Neuronal stem cell (in vitro differentiated cells): Measurements from ENCODE around the gene RAD9A.

Source experiments
- DNase-seq: peaks from one replicate; pipeline ENCODE4 v3.0.0-alpha.2; 2013; ENCODE audit warnings: low spot score
- H2AFZ ChIP-seq: one replicate; pipeline ENCODE4 v1.6.1; 2013; ENCODE audit warnings: mild to moderate bottlenecking, low read length, inconsistent platforms
- H2AK5ac ChIP-seq: 2 replicates; pipeline ENCODE4 v1.6.1; 2013; ENCODE audit warnings: low read depth, mild to moderate bottlenecking, inconsistent platforms, low read length, moderate library complexity, mixed read lengths
- H2BK120ac ChIP-seq: 2 replicates; pipeline ENCODE4 v1.6.1; 2013; ENCODE audit warnings: low read depth, mild to moderate bottlenecking, inconsistent platforms, low read length, moderate library complexity, mixed read lengths
- H2BK12ac ChIP-seq: one replicate; pipeline ENCODE4 v1.6.1; 2013; ENCODE audit warnings: low read length, inconsistent platforms
- H2BK15ac ChIP-seq: 2 replicates; pipeline ENCODE4 v1.6.1; 2013; ENCODE audit warnings: mild to moderate bottlenecking, low read length, inconsistent platforms, mixed read lengths
- H2BK5ac ChIP-seq: one replicate; pipeline ENCODE4 v1.6.1; 2013; ENCODE audit warnings: inconsistent platforms, mild to moderate bottlenecking, low read length, moderate library complexity
- H3K14ac ChIP-seq: one replicate; pipeline ENCODE4 v1.6.1; 2013; ENCODE audit warnings: low read length, inconsistent platforms
- H3K18ac ChIP-seq: 2 replicates; pipeline ENCODE4 v1.6.1; 2013; ENCODE audit warnings: low read length, inconsistent platforms
- H3K23ac ChIP-seq: 2 replicates; pipeline ENCODE4 v1.6.1; 2013; ENCODE audit warnings: low read depth, mild to moderate bottlenecking, mixed read lengths, low read length, inconsistent platforms; ENCODE audit not compliant: poor library complexity
- H3K27ac ChIP-seq: replicated peaks from 3 replicates; pipeline ENCODE4 v1.5.1; 2013; ENCODE audit warnings: low read length, inconsistent platforms
- H3K27me3 ChIP-seq, 3 experiments: 2 replicates each; pipeline ENCODE4 v1.6.1; 2013; ENCODE audit warnings: low read length in 3 of 3, mild to moderate bottlenecking in 2 of 3, inconsistent platforms in 1 of 3, low read depth in 1 of 3, mixed read lengths in 1 of 3, moderate library complexity in 1 of 3; ENCODE audit not compliant: control insufficient read depth in 3 of 3, insufficient read depth in 3 of 3
- H3K36me3 ChIP-seq, 2 donors: replicated peaks in 1 of 2; 2 replicates each; pipeline ENCODE4 v1.6.1; 2013; ENCODE audit warnings: low read length in 2 of 2; ENCODE audit not compliant: control insufficient read depth in 2 of 2, insufficient read depth in 2 of 2
- H3K4ac ChIP-seq: 2 replicates; pipeline ENCODE4 v1.6.1; 2013; ENCODE audit warnings: inconsistent platforms, mild to moderate bottlenecking, low read length, moderate library complexity
- H3K4me1 ChIP-seq, 2 donors: 1 replicate in 1 of 2; 2 replicates in 1 of 2; pipeline ENCODE4 v1.6.1; 2013; ENCODE audit warnings: low read length in 2 of 2, low read depth in 1 of 2; ENCODE audit not compliant: control insufficient read depth in 2 of 2, insufficient read depth in 1 of 2
- H3K4me2 ChIP-seq: one replicate; pipeline ENCODE4 v1.6.1; 2013; ENCODE audit warnings: mild to moderate bottlenecking, low read length, inconsistent platforms; ENCODE audit not compliant: insufficient read depth, poor library complexity, severe bottlenecking
- H3K4me3 ChIP-seq, 2 donors: 2 replicates each; pipeline ENCODE4 v1.5.1; 2013; ENCODE audit warnings: low read length in 2 of 2, mild to moderate bottlenecking in 2 of 2, inconsistent platforms in 1 of 2, moderate library complexity in 1 of 2
- H3K79me1 ChIP-seq: one replicate; pipeline ENCODE4 v1.6.1; 2013; ENCODE audit warnings: low read depth, mild to moderate bottlenecking, inconsistent platforms, low read length, moderate library complexity
- H3K9ac ChIP-seq: one replicate; pipeline ENCODE4 v1.6.1; 2013; ENCODE audit warnings: mild to moderate bottlenecking, low read depth, low read length, inconsistent platforms; ENCODE audit not compliant: poor library complexity
- H3K9me3 ChIP-seq, 2 donors: replicated peaks in 1 of 2; 2 replicates each; pipeline versions ENCODE3 to v1.6.1; 2013; ENCODE audit warnings: low read length in 2 of 2, mild to moderate bottlenecking in 2 of 2, inconsistent platforms in 1 of 2, low read depth in 1 of 2, mixed read lengths in 1 of 2, moderate library complexity in 1 of 2; ENCODE audit not compliant: control insufficient read depth in 2 of 2, insufficient read depth in 1 of 2
- H4K8ac ChIP-seq: one replicate; pipeline ENCODE4 v1.6.1; 2013; ENCODE audit warnings: low read depth, mild to moderate bottlenecking, inconsistent platforms, low read length, moderate library complexity
- H4K91ac ChIP-seq: one replicate; pipeline ENCODE4 v1.6.1; 2013; ENCODE audit warnings: low read length, low read depth, mild to moderate bottlenecking, inconsistent platforms; ENCODE audit not compliant: poor library complexity
- WGBS, 2 donors: extraction: QIAGEN DNeasy Blood & Tissue Kit; methylation state at CpG; one replicate each; pipeline ENCODE4 v1.1.7; 2013; ENCODE audit warnings: missing lambda C conversion rate in 2 of 2, mixed read lengths in 1 of 2; ENCODE audit not compliant: insufficient read length in 2 of 2, insufficient replicate concordance in 1 of 2; ENCODE audit errors: extremely low coverage in 2 of 2; 5-methylcytosine and 5-hydroxymethylcytosine counted together

The RAD9A gene

DNA sequence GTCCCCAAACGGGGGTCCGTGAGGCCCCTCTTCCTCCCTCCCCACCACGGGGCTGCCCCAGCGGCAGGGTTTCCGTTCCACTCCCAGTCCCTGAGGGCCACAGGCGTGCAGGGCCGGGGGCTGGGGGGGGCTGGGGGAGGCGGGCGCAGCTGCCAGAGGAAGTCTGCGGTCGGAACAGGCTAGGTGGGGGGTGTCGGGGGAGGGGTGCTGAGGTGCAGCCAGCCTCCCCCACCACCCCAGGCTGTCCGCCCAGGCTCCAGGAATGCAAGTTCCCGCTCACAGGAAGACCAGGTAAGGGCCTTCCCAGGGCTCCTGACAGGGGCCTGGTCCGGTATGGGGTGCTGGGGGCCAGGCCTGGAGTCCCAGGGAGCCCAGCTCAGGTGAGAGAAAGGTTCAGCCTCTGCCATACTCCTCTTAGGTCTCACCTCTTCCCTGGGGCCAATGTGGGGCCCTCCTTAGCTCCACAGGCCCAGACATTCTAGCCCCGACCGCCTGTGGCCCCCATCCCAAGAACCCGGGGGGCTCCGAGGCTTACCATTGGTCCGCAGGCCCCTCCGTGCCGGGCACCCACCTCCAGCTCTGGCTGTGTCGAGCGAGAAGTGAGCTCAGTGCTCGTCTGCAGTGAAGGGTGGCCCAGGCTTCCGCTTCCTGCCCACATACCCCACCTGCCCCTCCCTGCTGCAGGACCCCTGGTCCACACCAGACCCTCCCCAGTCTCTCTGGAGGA is 45.5 kb downstream of the RAD9A start, which contains the start of gene PTPRCAP:
Gene PTPRCAP, minus strand, starts transcription at position 601 of the 727 bp plus-strand sequence. Its CDS starts 63 bp downstream, at position 538.
- Histone ChIP-seq H2BK5ac (no peak within 1 kb of the TSS), H3K4me3 (peak within 1 kb of the TSS in 1 of 2 donors; percentile 15), H3K27ac (no peak within 1 kb of the TSS), H2BK15ac (no peak within 1 kb of the TSS), H3K36me3 (peaks cover 41 to 83% of the 10 kb centered on the region in 2 donors), H4K8ac (peak within 1 kb of the TSS; percentile 43), H2BK12ac (no peak within 1 kb of the TSS), H3K9ac (no peak within 1 kb of the TSS), H3K4me2 (no peak within 1 kb of the TSS), H2BK120ac (no peak within 1 kb of the TSS), H3K27me3 (peaks cover 0 to 1% (median 0%) of the 10 kb centered on the region in 3 experiments), H3K79me1 (peaks cover 5% of the 10 kb centered on the region), H4K91ac (no peak within 1 kb of the TSS), H3K23ac (peak within 1 kb of the TSS; percentile 65), H3K18ac (no peak within 1 kb of the TSS), H3K4me1 (no peaks in the 10 kb centered on the region), H3K9me3 (no peaks in the 10 kb centered on the region), H3K14ac (no peak within 1 kb of the TSS), H3K4ac (no peak within 1 kb of the TSS), H2AK5ac (no peak within 1 kb of the TSS), H2AFZ (no peak within 1 kb of the TSS)
- WGBS, 2 donors: no CpG with 5 or more reads among the region's 26 CpGs
- no peak for DNase-seq

- Histone ChIP-seq H4K8ac (no peak overlapping the region), H3K79me1 (peaks cover 7% of the 10 kb centered on the region), H3K14ac (no peak overlapping the region), H3K36me3 (peaks cover 38 to 79% of the 10 kb centered on the region in 2 donors), H3K4me3 (no peak overlapping the region), H2BK15ac (no peak overlapping the region), H3K4me2 (no peak overlapping the region), H4K91ac (no peak overlapping the region), H3K4ac (no peak overlapping the region), H3K4me1 (peaks cover 2 to 3% of the 10 kb centered on the region in 2 donors), H3K23ac (no peak overlapping the region), H2AFZ (no peak overlapping the region), H3K9ac (no peak overlapping the region), H3K27me3 (peaks cover 0 to 2% (median 0%) of the 10 kb centered on the region in 3 experiments), H2BK120ac (no peak overlapping the region), H3K27ac (no peak overlapping the region), H2BK5ac (no peak overlapping the region), H3K18ac (no peak overlapping the region), H2BK12ac (no peak overlapping the region), H3K9me3 (no peaks in the 10 kb centered on the region), H2AK5ac (no peak overlapping the region)
- DNase-seq: no peak
- WGBS, 2 donors: no CpG with 5 or more reads among the region's 3 CpGs
Observed at GRCh38 chr11:67437809-67438157, 46.0 kb downstream of the RAD9A start.

GRCh38 chr11:67438158-67438902 is 46.5 kb downstream of the RAD9A start:
- H2AFZ ChIP-seq: no peak overlapping the region
- DNase-seq: no peak
- H3K36me3 ChIP-seq: peaks cover 37 to 73% of the 10 kb centered on the region in 2 donors

More at GRCh38 chr11:67438158-67438902, 46.5 kb downstream of the RAD9A start:
- no peak overlapping the region for H3K14ac ChIP-seq
- H3K4me2 ChIP-seq: no peak overlapping the region
- no peak overlapping the region for H3K18ac ChIP-seq
- H3K23ac ChIP-seq: peak overlapping the region; percentile 65
- peak overlapping the region; percentile 43 for H4K8ac ChIP-seq
- no peak overlapping the region for H2AK5ac ChIP-seq
- peaks cover 2 to 3% of the 10 kb centered on the region in 2 donors for H3K4me1 ChIP-seq
- no CpG with 5 or more reads among the region's 41 CpGs for WGBS, 2 donors
- no peak overlapping the region for H4K91ac ChIP-seq
- no peak overlapping the region for H2BK5ac ChIP-seq
- H3K27me3 ChIP-seq: peaks cover 0 to 3% (median 0%) of the 10 kb centered on the region in 3 experiments
- no peak overlapping the region for H3K9ac ChIP-seq
- H2BK15ac ChIP-seq: no peak overlapping the region
- no peak overlapping the region for H2BK120ac ChIP-seq
- H3K27ac ChIP-seq: no peak overlapping the region
- H3K4ac ChIP-seq: no peak overlapping the region
- no peak overlapping the region for H3K4me3 ChIP-seq
- H3K79me1 ChIP-seq: peaks cover 7% of the 10 kb centered on the region
- no peaks in the 10 kb centered on the region for H3K9me3 ChIP-seq
- no peak overlapping the region for H2BK12ac ChIP-seq
